GM19035 (cell line): ENCODE results near the gene S100B.

Experiments
- ATAC-seq: cut with Tn5 transposase; IDR thresholded peaks from one replicate; pipeline ENCODE4 v1.9.1; 2021; ENCODE audit not compliant: unreplicated experiment

Gene S100B

DNA sequence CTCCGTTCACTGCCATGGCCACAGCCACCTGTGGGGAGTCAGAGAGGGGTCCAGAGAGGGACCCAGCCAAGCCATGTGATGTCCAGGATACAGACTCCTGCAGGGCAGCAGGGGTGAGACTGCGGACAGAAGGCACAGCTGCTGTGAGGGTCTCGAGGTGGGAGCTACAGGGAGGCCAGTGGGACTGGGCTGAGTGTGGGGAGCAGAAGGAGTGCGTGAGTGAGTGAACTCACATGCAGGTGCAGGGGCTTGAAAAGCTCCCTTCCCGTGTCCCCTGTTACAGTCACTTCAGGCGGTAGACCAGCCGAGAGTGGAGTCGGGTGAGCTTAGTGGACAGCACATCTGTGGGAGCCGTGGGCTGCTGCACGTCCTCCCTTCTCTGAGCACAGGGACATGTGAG, 42.4 kb downstream of the S100B start:
- ATAC-seq = no peak

DNA sequence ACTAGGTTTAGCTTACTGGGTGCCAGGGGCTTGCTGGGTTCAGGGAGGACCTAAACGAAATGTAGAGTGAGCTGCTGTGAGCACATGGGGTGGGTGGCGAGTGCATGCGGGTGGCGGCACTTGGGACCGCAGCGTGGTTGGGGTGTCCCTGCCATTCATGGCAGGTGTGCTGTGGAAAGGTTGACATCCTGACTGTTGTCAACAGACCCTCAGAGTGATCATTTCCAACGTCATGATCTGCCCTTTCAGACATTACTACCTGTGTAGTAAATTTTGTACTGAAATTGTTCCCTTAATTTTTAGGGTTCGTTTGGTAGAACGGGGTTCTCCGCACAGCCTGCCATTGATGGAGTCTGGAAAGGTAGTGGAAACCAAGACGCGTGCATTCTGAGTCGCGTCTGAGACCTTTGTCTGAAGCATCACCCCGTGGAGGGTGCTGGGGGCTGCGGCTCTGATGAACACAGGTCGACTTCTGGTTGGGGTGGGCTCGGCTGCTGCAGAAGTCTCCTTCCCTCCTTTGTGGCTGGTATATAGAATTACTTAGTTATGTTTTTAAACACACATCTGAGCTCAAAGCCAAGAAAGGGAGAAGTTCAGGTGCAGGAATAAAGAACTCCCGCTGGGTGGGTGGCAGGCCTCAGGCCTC, 43.3 kb downstream of the S100B start:
- no peak for ATAC-seq

DNA sequence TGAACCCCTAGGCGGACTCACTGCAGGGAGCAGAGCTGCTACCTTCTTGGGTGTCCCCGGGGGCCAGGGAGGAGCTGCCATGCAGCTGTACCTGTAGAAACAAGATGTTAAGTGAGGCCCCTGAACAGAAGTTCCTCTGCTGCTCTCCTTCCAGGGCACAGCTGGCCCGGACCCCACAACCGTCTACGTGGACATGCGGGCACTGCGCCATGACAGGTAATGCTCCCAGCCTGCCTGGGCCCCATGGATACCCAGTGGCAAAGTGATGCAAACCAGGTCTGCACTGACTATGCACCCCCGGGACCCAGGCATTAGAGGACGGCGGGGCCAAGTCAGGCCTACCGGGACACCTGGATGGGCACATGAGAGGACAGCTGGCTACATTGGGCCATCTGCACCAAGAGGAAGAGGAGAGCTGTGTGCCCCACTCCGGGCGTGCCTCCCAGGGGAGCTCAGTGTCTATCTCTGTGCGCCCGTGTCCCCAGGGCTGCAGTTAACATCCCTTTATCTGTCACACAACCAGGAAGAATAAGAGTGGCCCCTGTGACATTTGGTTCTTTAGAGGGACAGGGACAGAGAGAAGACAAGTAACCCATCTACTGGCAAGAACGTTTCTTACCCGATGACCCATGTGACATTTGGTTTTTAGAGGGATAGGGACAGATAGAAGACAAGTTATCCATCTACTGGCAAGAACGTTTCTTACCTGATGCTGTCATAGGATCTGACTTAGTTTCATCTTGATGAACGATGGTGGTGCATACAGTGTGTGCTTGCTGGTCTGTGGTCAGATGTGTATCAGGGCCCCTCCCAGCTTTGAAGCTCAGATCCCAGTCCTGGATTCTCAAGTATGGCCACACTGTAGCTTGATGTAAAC, 44.1 kb downstream of the S100B start:
- no peak for ATAC-seq

DNA sequence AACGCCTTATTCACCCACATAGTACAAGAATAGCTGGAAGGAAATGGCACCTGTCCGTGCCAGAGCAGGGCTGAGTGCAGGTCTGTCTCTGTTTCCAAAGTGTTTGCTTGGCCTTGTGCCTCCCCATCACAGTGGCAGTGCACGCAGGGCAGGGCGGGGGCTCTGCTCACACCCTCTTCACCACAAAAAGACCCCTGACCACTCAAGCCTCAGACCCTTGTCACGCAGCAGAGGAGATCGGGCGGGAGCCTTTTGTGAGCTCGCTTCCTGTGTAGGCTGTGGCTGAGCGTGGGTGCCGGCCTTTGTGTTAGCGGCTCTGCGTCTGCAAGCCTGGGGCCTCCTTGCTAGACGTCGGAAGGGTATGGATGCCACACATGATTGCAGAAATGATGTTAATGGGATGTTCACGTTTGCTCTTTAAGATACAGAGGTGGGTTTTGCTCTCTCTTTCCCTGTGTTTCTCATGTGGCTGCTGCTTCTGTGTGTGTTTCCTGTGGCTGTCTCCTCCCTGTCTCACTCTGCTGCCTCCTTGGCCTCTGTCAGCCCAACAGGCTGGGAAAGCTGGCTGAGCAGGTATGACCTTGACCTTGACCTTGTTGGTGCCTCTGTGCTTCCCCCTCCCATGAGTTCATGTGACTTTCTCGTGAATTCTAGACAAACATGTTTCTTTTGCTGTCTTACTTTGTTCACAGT, 45.4 kb downstream of the S100B start:
- ATAC-seq = no peak

DNA sequence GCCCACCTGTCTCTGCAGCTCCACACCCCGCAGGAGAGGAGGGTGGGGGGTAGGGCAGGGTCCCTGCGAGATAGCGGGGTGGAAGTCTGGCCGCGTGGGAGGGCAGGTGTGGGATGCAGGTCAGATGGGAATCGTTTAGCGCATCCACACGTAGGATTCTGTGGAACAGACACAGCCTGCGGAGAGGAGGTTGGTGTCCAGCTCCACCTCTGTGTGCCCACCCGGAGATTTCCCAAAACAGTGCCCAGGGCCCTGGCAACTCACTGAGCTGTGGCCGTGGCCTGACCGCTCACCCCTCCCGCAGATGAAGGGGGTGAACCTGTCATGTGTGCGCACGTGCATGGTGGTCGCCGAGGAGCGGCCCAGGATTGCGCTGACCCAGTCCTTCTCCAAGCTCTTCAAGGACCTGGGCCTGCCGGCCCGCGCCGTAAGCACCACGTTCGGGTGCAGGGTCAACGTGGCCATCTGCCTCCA, 46.9 kb downstream of the S100B start:
- ATAC-seq = no peak

DNA sequence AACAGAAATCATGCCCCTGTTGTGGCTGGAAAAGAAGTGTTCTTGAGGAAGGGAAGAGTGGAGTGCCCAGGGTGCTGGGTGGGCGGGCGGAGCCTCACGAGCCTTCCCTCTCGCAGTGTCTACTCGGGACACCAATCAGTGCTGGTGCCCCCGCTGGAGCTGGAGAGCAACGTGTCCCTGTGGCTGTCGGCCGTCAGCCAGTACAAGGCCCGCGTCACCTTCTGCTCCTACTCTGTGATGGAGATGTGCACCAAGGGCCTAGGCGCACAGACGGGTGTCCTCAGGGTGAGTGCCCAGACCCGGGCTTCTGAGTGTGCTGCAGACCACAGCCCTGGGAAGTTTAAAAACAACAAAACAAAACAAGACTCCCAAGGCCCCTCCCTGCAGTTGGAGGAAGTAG, 47.4 kb downstream of the S100B start:
- ATAC-seq = no peak

DNA sequence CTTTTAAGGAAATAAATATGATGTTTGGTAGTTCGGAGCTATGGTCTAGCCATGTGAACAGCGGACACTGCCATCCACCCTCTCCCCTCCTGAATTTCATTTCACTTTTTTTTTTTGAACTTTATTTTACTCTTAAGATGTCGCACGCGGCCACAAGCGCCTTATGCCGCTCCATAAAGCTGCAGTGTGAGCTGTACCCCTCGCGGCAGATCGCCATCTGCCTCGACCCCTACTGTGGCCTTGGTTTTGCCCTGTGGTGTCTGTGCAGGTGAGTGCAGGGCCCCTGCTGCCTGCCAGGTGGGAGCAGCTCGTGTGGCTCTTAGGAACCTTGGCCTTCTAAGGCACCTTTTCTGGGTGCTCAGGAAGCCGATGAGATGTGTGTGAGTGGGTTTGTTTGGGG, 48.1 kb downstream of the S100B start:
- no peak for ATAC-seq

DNA sequence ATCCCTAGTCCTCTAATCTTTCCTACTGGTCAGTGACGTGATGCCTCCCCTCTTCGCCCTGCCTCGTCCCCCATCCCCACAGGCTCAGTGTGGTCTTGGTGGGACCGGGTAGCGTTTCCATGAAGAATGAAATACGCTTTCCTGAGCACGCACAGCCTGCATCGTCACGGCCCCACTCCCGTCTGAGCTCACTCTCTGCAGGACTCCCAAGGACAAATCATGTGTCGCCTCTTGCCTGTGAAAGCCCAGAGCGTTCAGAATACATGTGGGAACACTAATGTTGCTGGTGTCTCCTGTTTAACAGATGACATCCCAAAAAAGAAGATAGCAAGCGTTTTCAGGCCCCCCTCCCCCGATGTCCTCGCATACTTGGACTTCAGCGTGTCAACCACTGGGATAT, 49.2 kb downstream of the S100B start:
- no peak for ATAC-seq

DNA sequence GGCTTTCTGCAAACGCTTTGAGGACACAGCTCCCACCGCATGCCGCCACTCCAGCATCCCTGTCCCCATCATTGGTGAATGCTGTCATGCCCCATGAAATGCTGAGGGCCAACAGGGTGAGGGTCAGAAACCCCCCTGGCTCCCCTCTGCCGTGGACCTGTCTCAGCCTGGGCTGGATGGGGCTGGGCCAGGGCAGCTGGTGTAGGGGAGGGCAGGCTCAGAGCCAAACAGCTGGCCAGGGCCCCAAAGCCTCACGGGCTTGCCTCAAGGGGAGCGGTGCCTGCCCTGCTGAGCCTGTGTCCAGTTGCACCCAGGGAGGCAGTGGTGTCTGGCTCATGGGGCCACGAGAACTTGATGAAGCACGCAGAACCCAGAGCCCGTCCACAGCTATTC, 49.7 kb downstream of the S100B start:
- ATAC-seq = no peak

DNA sequence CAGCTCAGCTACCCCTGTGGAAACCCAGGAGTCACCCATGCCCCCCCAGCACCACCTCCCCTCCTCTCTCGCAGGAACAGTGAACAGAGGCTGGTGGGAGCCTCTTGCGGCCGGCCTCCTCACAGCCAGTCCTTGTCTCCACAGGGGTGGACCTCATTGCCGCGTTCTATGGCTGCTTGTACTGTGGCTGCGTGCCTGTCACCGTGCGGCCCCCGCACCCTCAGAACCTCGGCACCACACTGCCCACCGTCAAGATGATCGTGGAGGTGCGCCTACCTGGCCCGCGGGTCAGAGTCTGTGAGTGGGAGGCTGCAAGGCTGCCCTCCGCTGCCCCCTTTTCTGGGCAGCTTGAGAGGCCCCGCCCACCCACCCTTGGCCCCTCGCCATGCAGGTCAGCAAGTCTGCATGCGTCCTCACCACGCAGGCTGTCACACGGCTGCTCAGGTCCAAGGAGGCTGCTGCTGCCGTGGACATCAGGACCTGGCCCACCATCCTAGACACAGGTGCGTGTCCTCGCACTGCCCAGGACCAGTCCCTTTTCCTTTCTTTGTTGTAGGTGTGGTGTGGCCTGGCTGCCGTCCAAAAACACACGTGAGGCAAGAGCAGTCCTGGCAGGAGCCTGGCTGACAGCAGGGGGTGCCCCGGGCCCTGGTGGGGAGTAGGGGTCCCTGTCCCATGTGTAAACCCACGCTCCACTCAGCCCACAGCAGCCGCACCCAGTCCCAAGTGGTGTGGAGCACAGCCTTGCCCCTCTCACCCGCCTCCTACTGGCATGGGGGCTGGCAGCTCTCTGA, 50.3 kb downstream of the S100B start:
- ATAC-seq = no peak

DNA sequence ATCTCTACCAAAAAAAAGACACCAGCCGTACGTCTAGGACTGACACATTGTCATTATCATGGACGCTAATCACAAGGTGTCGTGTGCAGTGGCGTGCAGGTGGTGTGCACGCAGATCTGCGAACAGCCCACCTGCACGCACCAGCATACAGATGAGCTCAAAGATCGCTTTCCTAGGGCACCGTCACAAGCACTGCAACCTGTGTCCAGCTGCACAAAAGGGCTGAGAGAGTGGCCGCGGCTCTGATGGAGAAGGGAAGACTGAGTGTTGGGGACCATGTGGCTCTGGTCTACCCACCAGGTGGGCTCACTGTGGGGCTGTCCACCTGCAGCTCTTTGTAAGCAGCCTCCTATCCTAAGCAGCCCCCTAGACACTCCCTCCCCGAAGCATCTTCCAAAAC, 50.9 kb downstream of the S100B start:
- ATAC-seq = no peak

DNA sequence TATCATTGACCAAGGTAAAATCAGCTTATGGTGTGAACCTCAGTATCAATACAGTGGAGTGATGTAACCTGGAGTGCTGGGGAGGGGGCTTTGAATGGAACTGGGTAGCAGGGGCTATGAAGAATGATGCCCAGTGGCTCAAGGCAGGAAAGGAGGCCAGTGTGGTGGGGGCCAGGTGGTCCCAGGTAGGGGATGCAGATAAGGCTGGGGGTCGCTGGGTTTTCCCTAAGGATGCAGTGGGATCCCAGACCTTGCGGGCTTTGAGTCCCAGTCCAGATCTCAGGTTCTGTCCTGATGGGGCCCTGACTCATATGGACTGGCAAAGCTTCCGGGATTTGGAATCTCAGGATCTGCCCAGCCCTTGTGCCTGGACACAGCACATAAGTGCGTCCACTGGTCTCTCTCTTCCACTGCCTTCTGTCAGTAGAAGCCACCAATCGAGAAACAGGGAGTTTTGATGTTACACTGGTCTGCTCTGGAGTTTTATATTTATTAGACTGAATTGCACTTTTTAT, 52.0 kb downstream of the S100B start:
- ATAC-seq = no peak

DNA sequence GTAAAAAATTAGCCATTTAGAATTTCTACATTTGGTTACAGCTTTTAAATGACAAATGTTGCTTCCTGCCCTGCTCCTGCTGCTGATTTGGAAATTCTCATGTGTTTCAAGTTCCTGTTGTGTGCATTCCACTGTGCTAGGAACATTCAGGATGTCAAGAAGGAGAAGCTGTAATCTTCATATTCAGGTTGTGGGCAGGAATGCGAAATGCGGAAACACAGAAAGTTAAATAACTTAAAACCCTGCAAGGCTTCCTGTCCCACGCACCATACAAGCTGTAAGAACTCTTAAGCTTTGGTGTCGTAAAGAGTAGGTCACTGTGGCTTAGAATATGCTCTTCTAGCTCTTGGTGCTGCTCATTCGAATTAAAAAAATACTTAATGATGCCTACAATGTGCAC, 52.6 kb downstream of the S100B start:
- ATAC-seq = no peak

DNA sequence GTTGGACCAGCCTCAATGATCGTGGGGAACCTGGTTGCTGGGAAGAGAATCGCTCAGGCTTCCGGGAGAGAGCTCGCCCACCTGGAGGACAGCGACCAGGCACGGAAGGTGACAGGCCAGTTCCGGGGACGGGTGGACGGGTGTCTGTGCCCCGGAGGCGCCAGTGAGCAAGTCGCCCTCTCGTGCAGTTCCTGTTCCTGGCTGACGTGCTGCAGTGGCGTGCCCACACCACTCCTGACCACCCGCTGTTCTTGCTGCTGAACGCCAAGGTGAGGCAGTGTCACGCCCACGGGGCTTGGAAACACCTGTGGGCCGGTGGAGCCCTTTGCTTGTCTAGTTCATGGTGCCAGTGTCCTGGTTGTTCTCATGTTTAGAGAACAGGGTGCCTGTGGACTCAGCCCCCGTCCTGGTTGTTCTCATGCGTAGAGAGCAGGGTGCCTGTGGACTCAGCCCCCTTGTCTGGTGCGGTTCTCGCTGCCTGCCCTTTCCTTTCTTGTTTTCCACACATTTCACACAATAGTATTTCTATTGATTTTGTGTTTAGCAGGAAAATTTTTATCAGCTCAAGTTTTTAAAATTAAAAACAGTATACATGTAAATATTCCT, 53.1 kb downstream of the S100B start:
- ATAC-seq = no peak

DNA sequence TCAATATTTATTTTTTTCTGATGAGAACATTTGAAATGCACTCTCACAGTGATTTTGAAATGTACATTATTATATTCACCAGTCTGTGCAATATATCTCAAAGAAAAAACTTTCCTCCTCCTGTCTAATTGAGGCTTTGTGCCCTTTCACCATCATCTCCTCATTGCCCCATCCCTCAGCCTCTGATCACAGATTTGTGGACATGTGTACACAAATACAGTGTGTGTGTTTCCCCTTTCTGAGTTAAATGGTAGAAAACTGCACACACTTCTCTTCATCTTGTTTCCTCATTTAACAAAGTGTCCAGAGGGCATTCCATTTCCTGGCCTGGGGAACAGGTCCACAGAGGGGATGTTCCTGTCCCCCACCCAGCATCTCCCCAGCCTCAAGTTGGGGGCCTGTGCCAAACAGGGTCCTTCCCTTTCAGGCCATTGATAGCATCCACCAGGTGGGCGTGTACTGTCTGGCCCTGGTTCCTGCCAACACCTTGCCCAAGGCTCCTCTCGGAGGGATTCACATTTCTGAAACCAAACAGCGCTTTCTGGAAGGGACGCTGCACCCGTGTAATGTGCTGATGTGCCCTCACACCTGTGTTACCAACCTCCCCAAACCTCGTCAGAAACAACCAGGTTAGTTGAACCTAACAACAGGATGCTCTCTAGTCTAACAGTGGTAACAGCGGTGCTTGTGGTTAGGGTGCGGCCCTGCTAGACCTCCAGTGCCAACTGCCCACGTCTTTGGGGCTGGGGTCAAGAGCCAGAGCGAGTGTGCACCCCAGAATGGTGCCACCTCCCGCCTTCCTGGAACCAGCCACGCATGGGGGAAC, 54.6 kb downstream of the S100B start:
- ATAC-seq = no peak

DNA sequence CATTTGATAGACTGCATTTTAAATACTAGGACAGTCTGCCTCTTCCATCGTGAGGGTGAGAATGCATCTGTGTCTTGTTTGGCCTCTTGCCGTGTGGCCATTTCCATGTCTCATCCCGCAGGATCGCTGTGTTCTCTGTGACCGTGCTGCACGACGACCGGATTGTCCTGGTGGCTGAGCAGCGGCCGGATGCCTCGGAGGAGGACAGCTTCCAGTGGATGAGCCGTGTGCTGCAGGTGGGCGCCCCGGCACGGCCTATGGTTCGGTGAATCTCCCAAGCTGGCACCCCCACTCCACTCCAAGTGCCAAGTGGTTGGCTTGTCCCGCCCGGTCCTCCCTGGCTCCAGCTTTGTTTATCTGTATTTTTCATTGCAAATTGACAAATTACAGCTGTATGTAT, 55.2 kb downstream of the S100B start:
- no peak for ATAC-seq
